ENCODE data around the gene CST5.
"Not testable (repeated sequence)": the region's sequence is repeated elsewhere in the genome, so short reads cannot be mapped to it uniquely, and the experiment has no call there.

The CST5 gene

DNA sequence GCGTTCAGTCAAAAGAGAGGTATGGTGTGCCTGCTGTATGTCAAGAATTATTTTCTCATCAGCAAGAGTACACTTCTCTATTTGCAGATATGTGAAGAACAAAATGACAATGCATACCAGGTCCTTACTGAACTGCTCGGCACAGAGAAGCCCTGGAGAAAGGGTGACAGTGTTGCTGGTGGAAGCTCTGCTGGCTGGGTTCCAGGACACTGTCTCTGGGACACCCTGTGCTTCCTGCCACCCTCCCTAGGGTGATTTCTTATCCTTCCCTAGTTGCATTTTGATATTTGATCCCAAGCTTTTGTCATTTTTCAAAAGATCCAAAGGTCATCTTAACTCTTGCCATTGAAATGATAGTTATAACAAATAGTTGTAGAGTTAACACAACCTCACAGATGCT, 8.3 kb upstream of the CST5 start:
- DNase-seq = no peak

DNA sequence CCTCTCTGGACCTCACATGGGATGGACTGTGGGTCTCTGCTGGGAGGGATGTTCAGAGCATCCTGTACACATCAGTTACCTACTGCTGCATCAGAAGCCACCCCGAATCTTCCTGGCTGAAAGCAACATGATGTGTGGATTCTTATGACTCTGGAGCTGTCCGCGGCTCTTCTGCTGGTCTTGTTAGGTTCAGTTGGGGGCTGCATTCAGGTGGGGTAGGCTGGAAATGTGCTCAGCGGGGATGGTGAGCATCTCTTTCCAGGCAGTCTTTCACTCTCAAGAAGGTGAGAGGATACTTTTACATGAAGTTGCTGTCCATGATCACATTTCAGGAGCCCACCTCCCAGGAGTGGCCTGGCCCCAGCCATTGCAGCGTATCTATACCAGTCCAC, 5.2 kb upstream of the CST5 start:
- DNase-seq = no peak

DNA sequence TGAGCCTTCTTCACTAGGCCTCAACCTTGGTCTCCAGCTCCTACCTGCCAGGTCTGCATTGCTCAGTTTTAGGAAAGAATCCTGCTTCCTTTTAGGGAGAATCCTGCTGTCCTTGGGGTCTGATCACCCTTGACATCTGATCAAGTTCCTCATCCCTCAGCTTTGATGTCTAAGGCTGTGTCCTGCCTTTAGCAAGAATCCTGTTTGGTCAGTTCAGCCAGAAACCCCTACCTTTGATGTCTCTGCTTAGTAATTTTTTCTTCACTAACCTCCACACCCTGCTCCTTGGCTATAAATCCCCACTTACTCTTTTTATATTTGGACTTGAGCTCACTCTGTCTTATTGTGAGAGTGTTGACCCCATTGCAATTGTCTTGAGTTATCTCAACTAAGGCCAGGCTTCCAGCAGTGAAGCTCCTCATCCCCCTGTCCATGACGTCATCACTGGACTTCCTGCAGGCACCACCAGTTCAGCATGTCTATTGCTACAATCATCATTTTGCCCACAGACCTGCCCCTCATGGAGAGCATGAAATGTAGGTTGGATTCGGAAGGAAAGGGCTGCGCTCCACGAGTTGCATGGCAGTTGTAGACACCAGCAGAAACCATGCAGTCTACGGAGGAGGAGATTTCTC, 4.7 kb upstream of the CST5 start:
- no peak for DNase-seq

DNA sequence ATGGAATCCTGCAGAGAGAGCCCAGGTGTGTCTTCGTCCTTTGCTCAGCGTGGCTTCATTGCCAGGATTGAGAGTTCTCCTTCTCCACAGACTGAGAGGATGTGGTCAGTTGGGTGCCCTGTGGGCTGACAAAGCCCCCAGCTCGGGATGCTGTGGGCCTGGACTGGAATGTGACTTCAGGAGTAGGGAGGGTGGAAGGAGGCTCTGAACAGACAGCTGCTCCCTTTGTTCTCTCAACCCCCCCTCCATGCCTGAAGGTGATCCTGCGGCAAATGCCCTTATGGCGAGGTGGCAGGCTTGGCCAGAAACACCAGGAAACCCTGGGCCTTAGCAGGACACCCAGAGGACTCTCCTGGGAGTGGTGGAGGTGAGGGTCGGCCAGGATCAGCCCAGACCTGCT, 1.8 kb upstream of the CST5 start:
- peak; percentile 33 for DNase-seq

DNA sequence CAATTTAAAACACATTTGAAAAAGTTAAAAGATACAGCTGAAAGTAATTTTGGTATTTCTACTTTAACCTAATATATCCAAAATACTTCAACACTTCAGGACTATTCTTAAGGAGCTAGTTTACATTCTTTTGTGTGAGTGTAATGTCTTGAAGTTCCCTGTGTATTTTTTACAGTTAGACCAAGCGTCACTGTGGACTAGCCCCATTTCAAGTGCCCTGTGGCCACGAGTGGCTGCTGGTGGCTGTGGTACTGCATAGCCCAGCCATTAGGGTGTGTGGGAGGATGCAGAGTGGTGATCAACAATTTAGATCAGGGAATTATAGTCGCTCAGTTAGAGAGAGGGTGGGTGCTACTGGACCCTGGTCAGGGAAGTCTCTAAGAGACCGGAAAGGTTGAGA, 869 bp upstream of the CST5 start:
- DNase-seq = no peak

- DNase-seq = peak; percentile 93
Measured at GRCh38 chr20:23879811-23880374, 345 bp upstream of the CST5 start.

DNA sequence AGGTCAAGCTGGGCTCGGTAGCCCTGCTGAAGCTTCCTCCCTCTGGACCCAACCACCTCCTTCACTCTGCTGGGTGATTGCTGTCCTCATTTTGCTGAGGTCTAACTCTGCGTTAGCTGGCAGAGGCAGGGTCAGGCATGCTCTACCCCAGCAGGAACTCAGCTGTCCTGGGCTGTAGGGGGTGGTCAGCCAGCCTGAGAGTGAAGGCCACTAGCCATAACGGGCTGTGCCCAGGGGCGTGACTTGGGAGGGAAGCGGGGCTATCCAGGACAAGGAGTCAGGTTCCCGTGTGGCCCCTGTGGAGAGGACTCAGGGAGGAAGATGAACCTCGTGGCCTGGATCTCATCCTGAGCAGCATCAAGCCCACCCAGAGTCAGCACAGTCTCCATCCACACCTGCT, 761 bp downstream of the CST5 start:
- no peak for DNase-seq

DNA sequence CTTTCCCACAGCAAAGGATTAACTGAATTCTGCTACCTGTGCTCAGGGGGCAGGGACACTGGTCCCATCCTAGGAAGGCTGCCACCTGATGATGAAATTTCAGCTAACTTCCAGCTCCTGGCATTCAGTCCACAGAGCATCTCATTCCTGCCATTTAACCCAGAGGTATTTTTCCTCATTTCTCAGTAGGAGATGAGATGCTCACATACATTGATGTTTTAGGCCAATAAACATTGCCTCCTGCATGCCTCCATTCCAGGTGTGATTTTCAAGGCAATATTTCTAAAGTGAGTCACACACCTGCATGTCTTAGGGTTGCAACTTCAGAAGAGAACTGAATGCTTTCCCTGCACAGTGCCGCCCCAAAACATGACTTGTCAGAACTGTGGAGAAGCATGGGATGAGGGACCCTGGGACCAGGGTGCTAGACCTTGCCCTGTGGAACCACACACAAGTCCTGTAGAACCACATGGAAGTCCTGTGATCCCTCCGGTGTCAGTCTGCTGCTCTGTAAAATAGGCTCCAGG, 1.5 kb downstream of the CST5 start:
- DNase-seq = not testable (repeated sequence)

- no peak for DNase-seq
Measured at GRCh38 chr20:23877524-23877923, 2.0 kb downstream of the CST5 start.

DNA sequence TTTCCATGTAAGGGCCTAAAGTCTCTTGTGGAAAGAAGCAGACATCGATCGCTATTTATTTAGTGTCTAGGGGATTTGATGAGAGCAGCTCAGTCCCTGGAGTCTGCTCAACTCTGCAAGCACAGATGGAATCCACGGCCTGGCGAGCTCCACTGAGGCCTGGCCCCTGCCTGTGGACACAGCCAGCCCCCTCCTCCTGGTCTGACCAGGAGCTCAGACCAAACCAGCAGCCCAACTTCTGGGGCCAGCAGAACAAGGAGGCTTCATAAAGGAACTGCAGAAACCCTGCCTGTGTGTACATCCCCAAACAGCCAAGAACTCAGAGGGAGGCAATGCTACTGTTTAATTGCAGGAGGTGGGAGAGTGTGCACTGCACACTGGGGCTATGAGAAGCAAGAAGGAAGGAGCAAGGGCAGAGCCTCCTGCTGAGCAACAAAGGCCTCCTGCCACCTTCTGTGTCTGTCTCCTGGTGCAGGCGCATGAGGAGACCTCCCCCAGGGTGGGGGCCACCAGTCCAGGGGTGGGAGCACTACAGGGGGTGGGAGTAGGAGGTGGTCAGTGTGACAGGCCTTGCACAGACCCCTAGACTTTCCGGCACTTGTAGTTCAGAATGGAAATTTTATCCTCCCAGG, 3.8 kb downstream of the CST5 start:
- DNase-seq = no peak

- no peak for DNase-seq
Measured at GRCh38 chr20:23874747-23875146, 4.8 kb downstream of the CST5 start.

- no peak for DNase-seq
Measured at GRCh38 chr20:23873370-23874015, 6.1 kb downstream of the CST5 start.

DNA sequence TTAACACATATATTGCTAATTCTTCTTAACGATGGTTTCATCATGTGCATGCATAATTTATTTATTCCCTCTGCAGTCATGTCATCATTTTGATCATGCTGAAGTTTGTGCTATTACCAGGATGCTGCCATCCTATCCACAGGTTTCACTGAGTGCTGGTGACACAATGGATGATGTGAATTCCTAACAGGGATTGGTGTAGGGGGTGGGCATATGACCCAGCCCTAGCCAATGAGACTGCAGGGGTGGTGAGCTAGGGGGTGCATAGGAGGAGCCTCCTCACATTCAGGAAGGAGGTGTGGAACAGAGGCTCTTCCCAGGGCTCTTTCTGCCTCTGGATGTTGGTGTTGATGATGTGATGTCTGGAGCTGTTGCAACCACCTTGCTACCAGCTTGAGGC, 7.5 kb downstream of the CST5 start:
- no peak for DNase-seq

- no peak for DNase-seq
Measured at GRCh38 chr20:23870461-23870860, 9.1 kb downstream of the CST5 start.

DNA sequence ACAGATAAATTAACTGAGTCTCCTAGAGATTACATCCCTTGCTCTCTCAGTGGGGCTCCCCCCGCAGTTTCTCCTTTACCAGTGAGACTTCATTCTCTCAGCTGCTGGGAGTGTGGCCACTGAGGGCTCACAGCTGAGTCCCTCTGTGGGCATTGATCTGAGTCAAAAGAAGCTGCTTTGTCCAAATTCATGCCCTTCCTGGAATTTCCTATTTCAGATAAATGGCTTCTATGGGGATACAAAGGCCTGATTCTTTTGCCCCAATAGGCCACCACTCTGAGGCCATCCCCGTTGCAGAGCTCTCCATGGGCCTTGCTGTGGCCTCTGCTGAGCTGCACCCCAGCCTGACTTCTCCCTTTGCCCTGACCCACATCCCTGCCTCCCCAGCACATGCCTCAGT, 10.0 kb downstream of the CST5 start:
- DNase-seq = no peak

DNA sequence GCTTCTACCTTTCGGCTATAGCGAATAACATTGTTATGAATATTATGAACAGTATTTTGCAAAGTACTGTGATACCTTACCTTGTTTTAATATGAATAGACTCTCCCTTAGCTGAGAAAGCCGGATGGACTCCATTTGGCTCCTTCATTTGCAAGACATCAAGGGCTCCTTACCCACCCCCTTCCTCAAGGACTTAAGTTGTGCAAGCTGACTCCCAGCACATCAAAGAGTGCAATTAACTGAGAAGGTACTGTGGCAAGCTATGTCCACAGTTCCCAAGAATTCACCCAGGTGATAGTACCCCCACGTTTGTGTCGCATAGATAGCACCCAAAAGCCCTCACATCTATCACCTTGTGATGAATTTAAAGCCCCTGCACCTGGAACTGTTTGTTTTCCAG, 11.2 kb downstream of the CST5 start:
- DNase-seq = no peak

DNA sequence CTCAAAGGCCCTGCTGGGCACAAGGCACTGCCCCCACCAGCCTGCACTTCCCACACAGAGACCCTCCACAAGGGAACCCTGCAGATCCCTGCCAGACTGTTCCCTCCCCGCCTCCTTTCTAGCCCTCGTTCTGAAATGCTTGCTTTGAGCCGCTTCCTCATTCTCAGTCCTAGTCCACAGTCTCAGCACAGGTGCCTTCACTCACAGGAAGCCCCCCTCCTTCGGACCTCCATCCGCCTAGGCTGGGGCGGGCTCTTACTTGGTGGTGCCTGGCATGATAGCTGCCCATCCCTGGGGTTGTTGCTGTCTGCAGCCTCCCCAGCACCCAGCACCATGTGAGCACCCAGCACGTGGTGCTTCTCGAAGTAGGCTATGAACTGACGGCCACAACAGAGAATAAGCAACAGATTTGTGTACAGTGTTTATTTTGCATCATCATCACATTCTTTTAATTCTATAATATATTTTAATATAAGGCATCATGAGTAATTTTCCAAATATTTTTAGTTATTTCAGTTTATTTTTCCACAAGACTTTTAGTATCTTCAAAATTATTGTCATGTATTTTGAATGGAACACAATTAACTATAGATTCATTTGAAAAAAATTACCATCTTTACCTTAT, 12.3 kb downstream of the CST5 start:
- DNase-seq = no peak

GRCh38 chr20:23860771-23861170, 18.8 kb downstream of the CST5 start:
- not testable (repeated sequence) for DNase-seq

GRCh38 chr20:23857962-23858595, 21.5 kb downstream of the CST5 start:
- DNase-seq = peak; percentile 71

GRCh38 chr20:23856736-23857135, 22.8 kb downstream of the CST5 start:
- DNase-seq = no peak

- no peak for DNase-seq
Measured at GRCh38 chr20:23856226-23856625, 23.3 kb downstream of the CST5 start.

GRCh38 chr20:23841693-23842092, 37.9 kb downstream of the CST5 start:
- DNase-seq = no peak

- DNase-seq = no peak
Measured at GRCh38 chr20:23835716-23836115, 43.8 kb downstream of the CST5 start.
